ENCODE results near the gene APOL1. TPM values are rescaled to one million over a fixed set of nuclear protein-coding genes. Genes with fewer than 3 reads are reported as not detected.

APOL1 gene
- polyA plus RNA-seq, 1 of the 3 experiments (the other 2 are of a cell fraction): 0.56 TPM

DNA sequence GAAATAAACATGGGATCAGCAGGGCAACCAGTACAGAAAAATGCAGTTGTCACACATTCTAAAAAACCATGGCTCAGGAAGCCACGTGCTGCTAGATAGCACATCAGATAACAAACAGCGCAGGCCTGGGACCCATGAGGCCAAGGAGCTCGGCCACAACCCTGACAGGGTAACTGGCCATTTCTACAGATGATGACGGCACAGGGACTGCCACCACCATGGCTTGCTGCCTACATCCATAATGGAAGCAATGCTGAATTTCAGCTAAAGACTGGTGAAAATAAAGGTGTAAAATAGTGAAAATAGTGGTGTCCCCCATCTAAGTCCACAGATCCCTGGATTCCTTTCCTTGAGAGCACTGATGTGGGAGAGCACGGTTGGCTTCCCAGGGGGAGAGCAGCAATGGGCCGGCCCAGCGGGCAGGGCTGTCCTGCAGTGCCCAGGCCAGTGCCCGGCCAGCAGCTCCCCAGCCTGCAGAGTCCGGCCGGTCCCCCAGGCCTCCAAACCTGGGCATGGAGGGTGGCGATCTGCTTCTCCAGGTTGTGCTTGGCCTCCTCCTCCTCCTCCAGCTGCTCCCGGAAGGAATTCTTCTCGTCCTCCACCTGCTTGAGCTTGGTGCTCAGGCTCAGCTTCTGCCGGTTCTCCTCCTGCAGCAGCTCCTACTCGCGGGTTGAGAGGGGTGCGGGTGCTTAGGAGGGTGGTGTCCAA, 40.0 kb downstream of the APOL1 start:
- H3K9me3 ChIP-seq: no peaks in the 10 kb centered on the region
- H3K9me2 ChIP-seq: no peaks in the 10 kb centered on the region
- H3K9ac ChIP-seq: no peak overlapping the region
- DNase-seq: no peak
- WGBS (ENCODE audit: low lambda C conversion rate): 93% methylated on average over 11 of the region's 17 CpGs
- TF ChIP-seq, protein P1, sequence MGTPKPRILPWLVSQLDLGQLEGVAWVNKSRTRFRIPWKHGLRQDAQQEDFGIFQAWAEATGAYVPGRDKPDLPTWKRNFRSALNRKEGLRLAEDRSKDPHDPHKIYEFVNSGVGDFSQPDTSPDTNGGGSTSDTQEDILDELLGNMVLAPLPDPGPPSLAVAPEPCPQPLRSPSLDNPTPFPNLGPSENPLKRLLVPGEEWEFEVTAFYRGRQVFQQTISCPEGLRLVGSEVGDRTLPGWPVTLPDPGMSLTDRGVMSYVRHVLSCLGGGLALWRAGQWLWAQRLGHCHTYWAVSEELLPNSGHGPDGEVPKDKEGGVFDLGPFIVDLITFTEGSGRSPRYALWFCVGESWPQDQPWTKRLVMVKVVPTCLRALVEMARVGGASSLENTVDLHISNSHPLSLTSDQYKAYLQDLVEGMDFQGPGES (IDR thresholded peaks at IDR 0.05; ENCODE audit: low read depth, low read length): no peak
- TF ChIP-seq ZBTB33 (IDR thresholded peaks at IDR 0.05; ENCODE audit: borderline replicate concordance, low read depth) (no peak), JUND (IDR thresholded peaks at IDR 0.05) (no peak), SMC3 (IDR thresholded peaks at IDR 0.05; ENCODE audit: low read depth, low read length) (no peak), RAD21 (IDR thresholded peaks at IDR 0.05; ENCODE audit: low read length) (no peak), FOSL2 (IDR thresholded peaks at IDR 0.05; ENCODE audit: borderline replicate concordance, low read depth) (no peak)
- H4K20me1 ChIP-seq (ENCODE audit: insufficient read depth): peaks cover 67% of the 10 kb centered on the region; the same call in 1 of the 2 replicates
- H3K4me3 ChIP-seq (ENCODE audit: low read depth in 2 of 2, low read length in 1 of 2): no peak overlapping the region
- peaks cover 59% of the 10 kb centered on the region for H3K79me2 ChIP-seq (ENCODE audit: insufficient read depth)
- peaks cover 70 to 86% of the 10 kb centered on the region in 2 experiments for H3K36me3 ChIP-seq (replicated peaks in 1 of 2; ENCODE audit: control insufficient read depth in 1 of 2, insufficient read depth in 2 of 2, low read length in 1 of 2)
- CTCF ChIA-PET: interaction anchor here (0.9 to 13.6 kb wide), 6 partner anchors 8 to 177 kb away, joined by 3 to 329 read pairs (median 6); no protein-coding TSS in a partner anchor
- no peak overlapping the region for H3K4me2 ChIP-seq
- H3K27me3 ChIP-seq (ENCODE audit: insufficient read depth): no peaks in the 10 kb centered on the region
- H3K27ac ChIP-seq (ENCODE audit: low read depth in 2 of 2, low read length in 1 of 2): no peak overlapping the region
- peaks cover 44% of the 10 kb centered on the region for H3F3A ChIP-seq (replicated peaks; ENCODE audit: insufficient read depth)
- no peak overlapping the region for H2AFZ ChIP-seq (ENCODE audit: low read depth)
- POLR2A ChIA-PET: interaction anchor here (0.7 kb wide), 1 partner anchor 468 kb away, joined by 3 read pairs; no protein-coding TSS in a partner anchor
- no peaks in the 10 kb centered on the region for H3K4me1 ChIP-seq (ENCODE audit: control insufficient read depth in 1 of 2, insufficient read depth in 2 of 2, low read depth in 1 of 2, low read length in 1 of 2)

DNA sequence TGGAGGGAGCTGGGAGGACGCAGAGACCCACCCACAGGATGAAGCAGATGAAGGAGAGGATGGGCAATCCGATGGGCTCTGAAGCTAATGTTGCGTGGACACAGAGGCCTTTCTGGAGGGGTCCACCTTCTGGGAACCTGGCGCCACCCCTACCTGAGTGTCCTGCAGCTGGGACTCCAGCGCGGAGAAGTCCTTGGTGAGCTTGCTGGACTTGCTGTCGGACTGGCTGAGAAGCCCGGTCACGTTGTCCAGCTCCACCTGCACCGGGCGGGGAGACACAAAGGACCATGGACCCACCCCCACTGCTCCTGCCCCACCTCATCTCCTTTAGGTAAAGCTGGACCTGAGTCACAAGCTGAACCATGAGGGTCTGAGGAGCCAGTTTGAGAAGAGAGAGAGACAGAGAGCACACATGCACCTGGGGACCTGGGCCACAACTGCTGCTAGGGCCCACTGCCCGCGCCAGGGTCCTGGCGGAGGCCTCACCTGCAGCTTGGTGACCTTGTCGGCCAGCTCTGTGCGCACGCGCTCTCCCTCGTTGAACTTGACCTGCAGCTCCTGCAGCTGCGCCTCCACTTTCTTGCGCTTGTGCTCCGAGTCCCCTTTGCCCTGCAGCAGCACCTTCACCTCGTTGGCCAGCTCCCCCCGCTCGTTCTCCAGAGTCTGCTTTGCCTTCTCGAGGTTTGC, 40.8 kb downstream of the APOL1 start:
- ChIA-PET POLR2A (no interaction called here), CTCF (interaction anchor here (0.9 to 13.6 kb wide), 4 partner anchors 8 to 176 kb away, joined by 3 to 329 read pairs (median 6); no protein-coding TSS in a partner anchor)
- Histone ChIP-seq H3K4me1 (ENCODE audit: control insufficient read depth in 1 of 2, insufficient read depth in 2 of 2, low read depth in 1 of 2, low read length in 1 of 2) (no peaks in the 10 kb centered on the region), H3K9me2 (no peaks in the 10 kb centered on the region), H3K27ac (ENCODE audit: low read depth in 2 of 2, low read length in 1 of 2) (no peak overlapping the region), H3K36me3 (replicated peaks in 1 of 2; ENCODE audit: control insufficient read depth in 1 of 2, insufficient read depth in 2 of 2, low read length in 1 of 2) (peaks cover 73 to 86% of the 10 kb centered on the region in 2 experiments), H3K9ac (no peak overlapping the region), H3F3A (replicated peaks; ENCODE audit: insufficient read depth) (peaks cover 51% of the 10 kb centered on the region), H3K4me3 (ENCODE audit: low read depth in 2 of 2, low read length in 1 of 2) (no peak overlapping the region), H4K20me1 (ENCODE audit: insufficient read depth) (peaks cover 67% of the 10 kb centered on the region; the same call in 1 of the 2 replicates), H3K79me2 (ENCODE audit: insufficient read depth) (peaks cover 67% of the 10 kb centered on the region), H3K4me2 (no peak overlapping the region), H3K27me3 (ENCODE audit: insufficient read depth) (no peaks in the 10 kb centered on the region), H2AFZ (ENCODE audit: low read depth) (no peak overlapping the region), H3K9me3 (no peaks in the 10 kb centered on the region)
- TF ChIP-seq USF2 (IDR thresholded peaks at IDR 0.05; ENCODE audit: borderline replicate concordance, low read depth, low read length): no peak
- no peak for TF ChIP-seq NFIC (IDR thresholded peaks at IDR 0.05; ENCODE audit: borderline replicate concordance)
- TF ChIP-seq MAX (IDR thresholded peaks at IDR 0.05; ENCODE audit: low read depth): no peak
- no peak for TF ChIP-seq SMC3 (IDR thresholded peaks at IDR 0.05; ENCODE audit: low read depth, low read length)
- no peak for TF ChIP-seq FOSL2 (IDR thresholded peaks at IDR 0.05; ENCODE audit: borderline replicate concordance, low read depth)
- TF ChIP-seq POLR2AphosphoS5 (IDR thresholded peaks at IDR 0.05; ENCODE audit: low read depth, low read length): no peak
- TF ChIP-seq NRF1 (IDR thresholded peaks at IDR 0.05; ENCODE audit: low read depth, low read length): no peak
- no peak for TF ChIP-seq JUND (IDR thresholded peaks at IDR 0.05)
- TF ChIP-seq TAF1 (IDR thresholded peaks at IDR 0.05; ENCODE audit: borderline replicate concordance, low read depth, low read length): no peak
- TF ChIP-seq, protein P2, sequence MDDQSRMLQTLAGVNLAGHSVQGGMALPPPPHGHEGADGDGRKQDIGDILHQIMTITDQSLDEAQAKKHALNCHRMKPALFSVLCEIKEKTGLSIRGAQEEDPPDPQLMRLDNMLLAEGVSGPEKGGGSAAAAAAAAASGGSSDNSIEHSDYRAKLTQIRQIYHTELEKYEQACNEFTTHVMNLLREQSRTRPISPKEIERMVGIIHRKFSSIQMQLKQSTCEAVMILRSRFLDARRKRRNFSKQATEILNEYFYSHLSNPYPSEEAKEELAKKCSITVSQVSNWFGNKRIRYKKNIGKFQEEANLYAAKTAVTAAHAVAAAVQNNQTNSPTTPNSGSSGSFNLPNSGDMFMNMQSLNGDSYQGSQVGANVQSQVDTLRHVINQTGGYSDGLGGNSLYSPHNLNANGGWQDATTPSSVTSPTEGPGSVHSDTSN (IDR thresholded peaks at IDR 0.05): no peak
- TF ChIP-seq, protein P3, sequence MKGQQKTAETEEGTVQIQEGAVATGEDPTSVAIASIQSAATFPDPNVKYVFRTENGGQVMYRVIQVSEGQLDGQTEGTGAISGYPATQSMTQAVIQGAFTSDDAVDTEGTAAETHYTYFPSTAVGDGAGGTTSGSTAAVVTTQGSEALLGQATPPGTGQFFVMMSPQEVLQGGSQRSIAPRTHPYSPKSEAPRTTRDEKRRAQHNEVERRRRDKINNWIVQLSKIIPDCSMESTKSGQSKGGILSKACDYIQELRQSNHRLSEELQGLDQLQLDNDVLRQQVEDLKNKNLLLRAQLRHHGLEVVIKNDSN (IDR thresholded peaks at IDR 0.05; ENCODE audit: borderline replicate concordance, low read depth): no peak
- no peak for TF ChIP-seq RFX5 (IDR thresholded peaks at IDR 0.05; ENCODE audit: low read length)
- no peak for TF ChIP-seq CHD2 (IDR thresholded peaks at IDR 0.05; ENCODE audit: low read length, partially characterized antibody)
- no peak for TF ChIP-seq RAD21 (IDR thresholded peaks at IDR 0.05; ENCODE audit: low read length)
- TF ChIP-seq TEAD4 (IDR thresholded peaks at IDR 0.05; ENCODE audit: borderline replicate concordance, insufficient read depth): no peak
- TF ChIP-seq RXRA (IDR thresholded peaks at IDR 0.05; ENCODE audit: borderline replicate concordance, low read depth): no peak
- no peak for TF ChIP-seq TCF12 (IDR thresholded peaks at IDR 0.05)
- 95% methylated on average over 19 of the region's 26 CpGs for WGBS (ENCODE audit: low lambda C conversion rate)
- no peak for DNase-seq
